Endothelial cell (in vitro differentiated cells): Measurements from ENCODE around the gene RPS10. TPM values are rescaled to one million over a fixed set of nuclear protein-coding genes. Genes with fewer than 3 reads are reported as not detected.
A peak's percentile ranks its signal among the peaks of the same experiment; 100 is the strongest.
"Not testable (repeated sequence)": the region's sequence is repeated elsewhere in the genome, so short reads cannot be mapped to it uniquely, and the experiment has no call there.

Experiments used
- DNase-seq: peaks from one replicate; pipeline ENCODE4 v3.0.0; 2021; ENCODE audit warnings: low spot score
- H3K27ac Mint-ChIP-seq: one replicate; pipeline ENCODE4 v1.8.0; 2021; ENCODE audit warnings: mixed read lengths, inconsistent platforms; ENCODE audit not compliant: unreplicated experiment
- H3K27me3 Mint-ChIP-seq: one replicate; pipeline ENCODE4 v1.8.0; 2021; ENCODE audit warnings: mild to moderate bottlenecking, moderate library complexity, mixed read lengths, inconsistent platforms; ENCODE audit not compliant: unreplicated experiment
- H3K36me3 Mint-ChIP-seq: one replicate; pipeline ENCODE4 v1.8.0; 2021; ENCODE audit warnings: mild to moderate bottlenecking, low read depth, mixed read lengths, inconsistent platforms; ENCODE audit not compliant: unreplicated experiment
- H3K4me1 Mint-ChIP-seq: one replicate; pipeline ENCODE4 v1.8.0; 2021; ENCODE audit warnings: mild to moderate bottlenecking, mixed read lengths, inconsistent platforms; ENCODE audit not compliant: unreplicated experiment
- H3K4me3 Mint-ChIP-seq: one replicate; pipeline ENCODE4 v1.8.0; 2021; ENCODE audit warnings: mild to moderate bottlenecking, mixed read lengths, inconsistent platforms; ENCODE audit not compliant: unreplicated experiment
- H3K9me3 Mint-ChIP-seq: one replicate; pipeline ENCODE4 v1.8.0; 2021; ENCODE audit warnings: mixed read lengths, inconsistent platforms; ENCODE audit not compliant: unreplicated experiment
- total RNA-seq: library from RNA; stranded (reverse); fragmentation: NEBNext Ultra II Directional; extraction: Animal tissue kit (Norgen Biotek cat#: 25700); gene quantifications from one replicate; pipeline ENCODE4 v1.2.1, GENCODE V29; 2021; ENCODE audit not compliant: unreplicated experiment
- TF ChIP-seq, protein P1 (sequence below): fragments of 200-600 bp; sonication (generic); IDR thresholded peaks from one replicate; pipeline ENCODE4 v1.5.0; 2021; ENCODE audit warnings: antibody characterized with exemption; ENCODE audit not compliant: unreplicated experiment

RPS10 gene
- total RNA-seq, 1 donor from 2014 or later: 1,322 TPM

DNA sequence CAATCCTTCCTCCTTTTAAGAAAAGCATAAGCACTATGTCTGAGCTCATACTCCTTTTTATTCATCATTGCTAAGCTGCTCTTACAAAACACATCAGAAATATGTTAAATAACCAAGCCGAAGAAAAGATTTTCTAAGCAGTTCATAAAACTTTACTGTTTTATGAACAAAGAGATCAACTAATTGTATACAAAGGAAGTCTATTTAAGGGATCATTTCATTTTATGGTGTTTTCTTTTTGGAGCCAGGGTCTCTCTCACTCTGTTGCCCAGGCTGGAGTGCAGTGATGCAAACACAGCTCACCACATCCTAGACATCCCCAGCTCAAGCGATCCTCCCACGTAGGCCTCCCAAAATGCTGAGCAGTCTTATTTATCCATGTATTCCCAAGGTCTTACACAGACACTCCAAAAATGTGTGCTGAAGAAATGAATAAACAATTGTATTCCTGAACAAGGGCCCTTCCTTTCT is 42.7 kb downstream of the RPS10 start:
- peaks cover 10% of the 10 kb centered on the region for H3K4me1 Mint-ChIP-seq
- TF ChIP-seq, protein P1, sequence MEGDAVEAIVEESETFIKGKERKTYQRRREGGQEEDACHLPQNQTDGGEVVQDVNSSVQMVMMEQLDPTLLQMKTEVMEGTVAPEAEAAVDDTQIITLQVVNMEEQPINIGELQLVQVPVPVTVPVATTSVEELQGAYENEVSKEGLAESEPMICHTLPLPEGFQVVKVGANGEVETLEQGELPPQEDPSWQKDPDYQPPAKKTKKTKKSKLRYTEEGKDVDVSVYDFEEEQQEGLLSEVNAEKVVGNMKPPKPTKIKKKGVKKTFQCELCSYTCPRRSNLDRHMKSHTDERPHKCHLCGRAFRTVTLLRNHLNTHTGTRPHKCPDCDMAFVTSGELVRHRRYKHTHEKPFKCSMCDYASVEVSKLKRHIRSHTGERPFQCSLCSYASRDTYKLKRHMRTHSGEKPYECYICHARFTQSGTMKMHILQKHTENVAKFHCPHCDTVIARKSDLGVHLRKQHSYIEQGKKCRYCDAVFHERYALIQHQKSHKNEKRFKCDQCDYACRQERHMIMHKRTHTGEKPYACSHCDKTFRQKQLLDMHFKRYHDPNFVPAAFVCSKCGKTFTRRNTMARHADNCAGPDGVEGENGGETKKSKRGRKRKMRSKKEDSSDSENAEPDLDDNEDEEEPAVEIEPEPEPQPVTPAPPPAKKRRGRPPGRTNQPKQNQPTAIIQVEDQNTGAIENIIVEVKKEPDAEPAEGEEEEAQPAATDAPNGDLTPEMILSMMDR: no peak
- H3K9me3 Mint-ChIP-seq: no peaks in the 10 kb centered on the region
- DNase-seq: no peak
- peaks cover 10% of the 10 kb centered on the region for H3K36me3 Mint-ChIP-seq
- peaks cover 2% of the 10 kb centered on the region for H3K27me3 Mint-ChIP-seq
- peak overlapping the region; percentile 12 for H3K4me3 Mint-ChIP-seq
- no peak overlapping the region for H3K27ac Mint-ChIP-seq

DNA sequence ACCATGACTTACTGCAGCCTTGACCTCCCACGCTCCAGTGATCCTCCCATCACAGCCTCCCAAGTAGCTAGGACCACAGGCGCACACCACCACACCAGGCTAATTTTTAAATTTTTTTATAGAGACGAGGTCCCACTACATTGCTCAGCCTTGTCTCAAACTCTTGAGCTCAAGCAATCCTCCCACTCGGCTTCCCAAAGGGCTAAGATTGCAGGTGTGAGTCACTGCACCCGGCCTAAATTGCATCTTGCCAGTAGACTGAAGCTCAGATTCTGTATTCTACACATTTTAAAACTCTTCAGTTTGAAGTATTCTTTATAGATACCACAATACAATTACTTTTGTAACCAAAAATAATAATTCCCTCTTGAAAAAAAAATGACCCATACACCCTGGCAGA is 44.8 kb downstream of the RPS10 start:
- Mint-ChIP-seq H3K36me3 (peaks cover 10% of the 10 kb centered on the region), H3K9me3 (no peaks in the 10 kb centered on the region), H3K27ac (no peak overlapping the region), H3K27me3 (peaks cover 2% of the 10 kb centered on the region), H3K4me1 (peaks cover 5% of the 10 kb centered on the region), H3K4me3 (no peak overlapping the region)
- DNase-seq: no peak
- TF ChIP-seq, protein P1: no peak

DNA sequence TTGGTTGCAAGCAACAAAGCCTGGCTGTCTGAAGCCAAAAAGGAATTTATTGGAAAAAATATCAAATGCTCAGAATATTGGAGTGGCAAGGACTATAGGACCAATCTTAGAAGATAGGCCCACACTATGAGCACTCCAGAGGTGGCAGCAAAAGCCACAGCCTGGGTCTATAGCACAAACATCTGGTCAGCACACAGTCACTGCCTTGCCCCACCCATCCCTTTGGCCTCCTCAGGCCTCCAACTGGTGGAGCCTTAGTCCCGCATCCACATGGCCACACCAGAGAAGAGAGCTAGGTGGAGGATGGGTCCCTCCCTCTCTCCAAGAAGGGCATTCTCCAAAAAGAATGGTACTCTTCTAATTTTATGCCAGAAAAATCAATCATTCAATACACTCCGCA is 47.4 kb downstream of the RPS10 start:
- no peak for DNase-seq
- Mint-ChIP-seq H3K27ac (no peak overlapping the region), H3K9me3 (no peaks in the 10 kb centered on the region), H3K4me1 (peaks cover 3% of the 10 kb centered on the region), H3K27me3 (peaks cover 2% of the 10 kb centered on the region), H3K36me3 (peaks cover 6% of the 10 kb centered on the region), H3K4me3 (no peak overlapping the region)
- TF ChIP-seq, protein P1: no peak

DNA sequence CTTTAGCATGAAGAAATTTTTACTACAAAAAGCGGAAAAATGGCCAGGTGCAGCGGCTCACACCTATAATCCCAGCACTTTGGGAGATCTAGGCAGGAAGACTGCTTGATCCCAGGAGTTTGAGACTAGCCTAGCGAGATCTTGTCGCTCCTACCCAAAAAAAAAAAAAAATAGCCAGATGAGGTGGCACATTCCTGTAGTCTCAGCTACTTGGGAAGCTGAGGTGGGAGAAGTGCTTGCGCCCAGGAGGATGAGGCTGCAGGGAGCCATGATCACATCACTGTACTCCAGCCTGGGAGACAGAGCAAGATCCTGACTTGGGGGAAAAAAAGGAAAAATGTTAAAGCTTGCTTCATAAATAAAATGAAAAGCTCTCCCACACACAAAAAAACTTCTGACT is 47.9 kb downstream of the RPS10 start:
- Mint-ChIP-seq H3K4me1 (no peaks in the 10 kb centered on the region), H3K36me3 (peaks cover 4% of the 10 kb centered on the region), H3K27ac (no peak overlapping the region), H3K27me3 (peaks cover 2% of the 10 kb centered on the region), H3K9me3 (no peaks in the 10 kb centered on the region), H3K4me3 (no peak overlapping the region)
- TF ChIP-seq, protein P1: no peak
- DNase-seq: no peak

DNA sequence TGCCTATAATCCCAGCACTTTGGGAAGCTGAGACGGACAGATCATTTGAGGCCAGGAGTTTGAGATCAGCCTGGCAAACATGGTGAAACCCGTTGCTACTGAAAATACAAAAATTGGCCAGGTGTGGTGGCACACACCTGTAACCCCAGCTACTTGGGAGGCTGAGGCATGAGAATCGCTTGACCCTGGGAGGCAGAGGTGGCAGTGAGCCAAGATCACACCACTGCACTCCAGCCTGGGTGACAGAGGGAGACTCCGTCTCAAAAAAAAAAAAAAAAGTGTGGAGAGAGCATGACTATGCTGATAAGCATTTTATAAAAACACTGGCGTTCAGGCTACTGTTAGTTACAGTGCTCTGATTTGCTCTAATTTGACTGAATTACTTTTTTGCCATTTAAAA is 48.3 kb downstream of the RPS10 start:
- H3K9me3 Mint-ChIP-seq, DNase-seq, H3K27ac Mint-ChIP-seq, H3K27me3 Mint-ChIP-seq, H3K36me3 Mint-ChIP-seq, H3K4me3 Mint-ChIP-seq, H3K4me1 Mint-ChIP-seq: not testable (repeated sequence)

DNA sequence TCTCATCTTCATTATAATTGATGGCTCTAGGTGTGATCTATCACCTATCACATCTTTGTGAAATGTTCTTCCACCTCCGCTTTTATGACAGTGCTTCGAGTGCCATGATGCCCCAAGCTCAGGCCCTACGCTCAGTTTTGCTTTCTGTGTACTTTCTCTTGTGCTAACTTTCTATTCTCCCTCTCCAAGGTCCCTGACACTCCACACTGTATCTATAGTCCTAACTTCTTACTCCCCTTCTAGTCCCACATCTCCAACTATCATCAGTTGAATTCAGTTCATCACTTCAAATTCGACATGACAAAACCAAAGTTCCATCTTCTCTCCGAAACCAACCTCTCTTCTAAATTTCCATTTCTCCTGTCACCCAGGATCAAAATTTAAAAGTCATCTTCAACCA is 50.0 kb downstream of the RPS10 start:
- H3K4me1 Mint-ChIP-seq: peaks cover 5% of the 10 kb centered on the region
- H3K36me3 Mint-ChIP-seq: peaks cover 8% of the 10 kb centered on the region
- TF ChIP-seq, protein P1: no peak
- no peaks in the 10 kb centered on the region for H3K27me3 Mint-ChIP-seq
- DNase-seq: no peak
- no peak overlapping the region for H3K27ac Mint-ChIP-seq
- no peaks in the 10 kb centered on the region for H3K9me3 Mint-ChIP-seq
- H3K4me3 Mint-ChIP-seq: no peak overlapping the region
